GM13976 (cell line): ENCODE results near the gene PAK5.

ENCODE experiments used
- DNase-seq: peaks from one replicate; pipeline ENCODE4 v3.0.0; 2012; ENCODE audit warnings: low spot score
- CTCF ChIP-seq: IDR thresholded peaks from 2 replicates; pipeline ENCODE4 v1.5.1; 2012; ENCODE audit warnings: borderline replicate concordance, mild to moderate bottlenecking; ENCODE audit not compliant: insufficient read depth; ENCODE audit errors: extremely low read depth, missing control alignments, control extremely low read depth
- in situ Hi-C: fragments of 300-500 bp; cut with MboI; formaldehyde crosslinking; loops from one replicate; pipeline ENCODE4 v1.12.0; 2022; ENCODE audit warnings: low sequenced_read_pairs, mixed read lengths, inconsistent platforms; ENCODE audit not compliant: unreplicated experiment

PAK5 gene

GRCh38 chr20:9608639-9609340 is 230.1 kb downstream of the PAK5 start:
- TF ChIP-seq CTCF: no peak
- in situ Hi-C loops: loop anchor here (25.0 kb wide), 2 partner anchors 479 to 829 kb away; partner anchors contain the start of genes MKKS and SLX4IP
- no peak for DNase-seq

GRCh38 chr20:9602847-9603183 is 236.1 kb downstream of the PAK5 start:
- TF ChIP-seq CTCF: no peak
- in situ Hi-C loops: loop anchor here (25.0 kb wide), 2 partner anchors 484 to 834 kb away; partner anchors contain the start of genes MKKS and SLX4IP

DNA sequence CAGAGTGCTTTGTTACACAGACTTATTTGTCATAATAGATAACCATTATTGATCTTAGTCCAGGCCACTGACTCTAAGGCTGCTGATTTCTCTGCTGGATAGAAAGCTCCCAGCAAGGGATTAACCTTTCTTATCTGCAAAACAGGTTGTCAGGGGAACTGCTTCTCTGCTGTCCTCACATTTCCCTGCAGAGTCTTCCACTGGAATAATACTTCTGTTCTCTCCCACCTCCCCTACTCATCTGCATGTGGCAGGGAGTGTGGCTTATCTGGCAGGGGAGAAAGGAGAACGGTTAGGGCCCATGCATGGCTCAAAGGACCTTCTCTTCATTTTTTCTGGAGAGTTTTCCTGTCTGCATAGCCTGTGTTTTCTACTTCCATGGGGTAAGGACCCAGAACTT is 238.3 kb downstream of the PAK5 start:
- in situ Hi-C loops: loop anchor here (25.0 kb wide), 2 partner anchors 487 to 837 kb away; partner anchors contain the start of genes MKKS and SLX4IP
- DNase-seq: no peak
- TF ChIP-seq CTCF: no peak

More at GRCh38 chr20:9602847-9603183, 236.1 kb downstream of the PAK5 start:
- no peak for DNase-seq

GRCh38 chr20:9597547-9597946 is 241.3 kb downstream of the PAK5 start:
- DNase-seq: no peak
- TF ChIP-seq CTCF: no peak
- in situ Hi-C loops: no loop called here

DNA sequence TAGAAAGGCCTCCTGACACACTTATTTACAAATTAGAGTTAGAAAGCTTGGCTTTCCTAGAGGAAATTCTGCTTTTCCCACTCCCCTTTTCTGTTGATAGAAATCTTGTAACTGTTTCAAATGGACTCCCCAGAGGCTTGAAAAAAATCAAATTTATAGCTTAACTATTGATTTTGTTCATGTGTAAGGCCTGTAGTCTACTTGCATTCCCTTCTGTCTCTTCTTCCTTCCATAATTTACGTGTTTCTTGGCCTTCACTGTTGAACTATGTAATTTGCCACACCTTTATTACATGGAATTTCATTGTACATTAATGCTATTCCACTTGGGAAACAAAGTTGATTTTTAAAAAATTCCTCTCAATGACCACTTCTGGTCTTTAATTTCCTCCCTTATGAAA is 243.1 kb downstream of the PAK5 start:
- no peak for DNase-seq
- no peak for TF ChIP-seq CTCF
- in situ Hi-C loops: no loop called here

GRCh38 chr20:9594284-9594875 is 244.5 kb downstream of the PAK5 start:
- no peak for DNase-seq
- in situ Hi-C loops: no loop called here
- no peak for TF ChIP-seq CTCF
